Endothelial cell of hepatic sinusoid (primary cell): ENCODE results near the gene AP1B1.

ENCODE experiments used
- in situ Hi-C: cut with HindIII; loops from 2 replicates; pipeline ENCODE4 v1.10.0; 2017; ENCODE audit warnings: low sequenced_read_pairs

AP1B1 gene

GRCh38 chr22:29352778-29353177, 35.6 kb downstream of the AP1B1 start:
- in situ Hi-C loops, result no loop called here

GRCh38 chr22:29351891-29352290, 36.5 kb downstream of the AP1B1 start:
- in situ Hi-C loops, result no loop called here

GRCh38 chr22:29351042-29351441, 37.3 kb downstream of the AP1B1 start:
- in situ Hi-C loops, result no loop called here

GRCh38 chr22:29348956-29349355, 39.4 kb downstream of the AP1B1 start:
- in situ Hi-C loops, result loop anchor here (5.0 kb wide), 1 partner anchor 72 kb away; no protein-coding TSS in a partner anchor

GRCh38 chr22:29348041-29348440, 40.3 kb downstream of the AP1B1 start:
- in situ Hi-C loops, result loop anchor here (5.0 kb wide), 1 partner anchor 71 kb away; no protein-coding TSS in a partner anchor

GRCh38 chr22:29346659-29347058, 41.7 kb downstream of the AP1B1 start:
- in situ Hi-C loops, result loop anchor here (5.0 kb wide), 1 partner anchor 69 kb away; no protein-coding TSS in a partner anchor

GRCh38 chr22:29345932-29346331, 42.4 kb downstream of the AP1B1 start:
- in situ Hi-C loops, result loop anchor here (5.0 kb wide), 1 partner anchor 69 kb away; no protein-coding TSS in a partner anchor

GRCh38 chr22:29344889-29345288, 43.5 kb downstream of the AP1B1 start:
- in situ Hi-C loops, result loop anchor here (5.0 kb wide), 1 partner anchor 68 kb away; no protein-coding TSS in a partner anchor

- in situ Hi-C loops, result no loop called here
Observed at GRCh38 chr22:29344137-29344536, 44.2 kb downstream of the AP1B1 start.

GRCh38 chr22:29343313-29343805, 45.0 kb downstream of the AP1B1 start:
- in situ Hi-C loops, result no loop called here

GRCh38 chr22:29342577-29343312, 45.6 kb downstream of the AP1B1 start:
- in situ Hi-C loops, result no loop called here

- in situ Hi-C loops, result no loop called here
Observed at GRCh38 chr22:29342177-29342576, 46.2 kb downstream of the AP1B1 start.

- in situ Hi-C loops, result no loop called here
Observed at GRCh38 chr22:29341849-29342127, 46.6 kb downstream of the AP1B1 start.

GRCh38 chr22:29341056-29341848, 47.1 kb downstream of the AP1B1 start:
- in situ Hi-C loops, result no loop called here

- in situ Hi-C loops, result no loop called here
Observed at GRCh38 chr22:29340566-29340965, 47.8 kb downstream of the AP1B1 start.

GRCh38 chr22:29339381-29340235, 48.8 kb downstream of the AP1B1 start:
- in situ Hi-C loops, result no loop called here

- in situ Hi-C loops, result no loop called here
Observed at GRCh38 chr22:29338398-29338797, 50.0 kb downstream of the AP1B1 start.

- in situ Hi-C loops, result no loop called here
Observed at GRCh38 chr22:29337631-29338284, 50.6 kb downstream of the AP1B1 start.

GRCh38 chr22:29336751-29337490, 51.4 kb downstream of the AP1B1 start:
- in situ Hi-C loops, result no loop called here

GRCh38 chr22:29335656-29336055, 52.7 kb downstream of the AP1B1 start:
- in situ Hi-C loops, result no loop called here
